K562 (cell line): ENCODE results near the gene FCGR2B. TPM values are rescaled to one million over a fixed set of nuclear protein-coding genes. Genes with fewer than 3 reads are reported as not detected.
A peak's percentile ranks its signal among the peaks of the same experiment; 100 is the strongest.

ENCODE experiments used
- ATAC-seq: fragments of 200-7000 bp; cut with Tn5 transposase; 3 replicates; pipeline ENCODE4 v1.9.1; 2020; ENCODE audit warnings: moderate library complexity
- BruUV-seq: library from RNA; stranded (reverse); fragments of 400-500 nt; replicated peaks from 2 replicates; lab custom pipeline; 2021; lab: Mats Ljungman, UMichigan
- CTCF ChIA-PET: fragments of 300-600 bp; formaldehyde crosslinking; extraction: SDS; loops from one replicate; lab custom pipeline; 2021; ENCODE audit warnings: low intra/inter-chr PET ratio; lab: Yijun Ruan, JAX
- POLR2A ChIA-PET: fragments of 300-600, 350-650 bp; sonication (Branson Sonifier 250); formaldehyde crosslinking; extraction: SDS; loops from one replicate; lab custom pipeline; 2021; ENCODE audit warnings: antibody characterized with exemption, inconsistent platforms; lab: Yijun Ruan, JAX
- DNase-seq, 4 experiments: peaks; one replicate each; pipeline versions ENCODE4 v3.0.0 to v3.0.0-alpha.2; 2011 to 2018; ENCODE audit warnings: low spot score in 3 of 4, mixed read lengths in 3 of 4; ENCODE audit errors: extremely low read depth in 1 of 4
- FAIRE-seq: peaks from 2 replicates; lab custom pipeline; 2011; peaks lifted over from hg19 to GRCh38; lab: Jason Lieb, UNC
- H2AFZ ChIP-seq: 2 replicates; pipeline ENCODE4 v1.6.0; 2011; ENCODE audit warnings: low read depth, low read length, control low read depth, inconsistent platforms
- H3K27ac ChIP-seq: fragments of 200-600 bp; 3 replicates; pipeline ENCODE4 v1.8.0; 2011; ENCODE audit warnings: low read depth, mild to moderate bottlenecking, control low read depth, inconsistent platforms, low read length, moderate library complexity, mixed read lengths; ENCODE audit errors: extremely low read depth
- H3K27me3 ChIP-seq, 2 experiments: fragments of 300-600 bp in 1 of 2; 2 replicates in 1 of 2; 3 replicates in 1 of 2; pipeline versions ENCODE4 v1.6.0 to v1.8.0; 2011; ENCODE audit warnings: inconsistent platforms in 2 of 2, low read length in 2 of 2, mild to moderate bottlenecking in 1 of 2, mixed read lengths in 1 of 2, moderate library complexity in 1 of 2; ENCODE audit not compliant: control insufficient read depth in 2 of 2, insufficient read depth in 2 of 2
- H3K36me3 ChIP-seq: fragments of 300-600 bp; 3 replicates; pipeline ENCODE4 v1.8.0; 2011; ENCODE audit warnings: mild to moderate bottlenecking, low read length, inconsistent platforms; ENCODE audit not compliant: control insufficient read depth, insufficient read depth
- H3K4me1 ChIP-seq, 2 experiments: fragments of 200-600 bp in 1 of 2; replicated peaks in 1 of 2; 2 replicates in 1 of 2; 3 replicates in 1 of 2; pipeline versions ENCODE4 v1.5.1 to v1.8.0; 2011; ENCODE audit warnings: inconsistent platforms in 2 of 2, low read length in 2 of 2, mild to moderate bottlenecking in 1 of 2, mixed read lengths in 1 of 2, moderate library complexity in 1 of 2; ENCODE audit not compliant: control insufficient read depth in 2 of 2, insufficient read depth in 2 of 2
- H3K4me2 ChIP-seq: 2 replicates; pipeline ENCODE4 v1.6.1; 2011; ENCODE audit warnings: low read length, control low read depth, inconsistent platforms, mixed read lengths; ENCODE audit not compliant: insufficient read depth
- H3K4me3 ChIP-seq: fragments of 200-600 bp; sonication (generic), shearing (Covaris generic); 2 replicates; pipeline ENCODE4 v1.5.1; 2016; ENCODE audit warnings: control low read depth, inconsistent platforms
- H3K79me2 ChIP-seq: fragments of 200-600 bp; 3 replicates; pipeline ENCODE4 v1.8.0; 2011; ENCODE audit warnings: low read length, inconsistent platforms; ENCODE audit not compliant: control insufficient read depth, insufficient read depth
- H3K9ac ChIP-seq, 2 experiments: 2 replicates each; pipeline versions ENCODE4 v1.6.0 to v1.6.1; 2011; ENCODE audit warnings: low read depth in 2 of 2, low read length in 2 of 2, control low read depth in 1 of 2, inconsistent platforms in 1 of 2, mild to moderate bottlenecking in 1 of 2, mixed read lengths in 1 of 2; ENCODE audit not compliant: insufficient read depth in 1 of 2
- H3K9me1 ChIP-seq: one replicate; pipeline ENCODE4 v1.6.0; 2011; ENCODE audit warnings: inconsistent platforms, mild to moderate bottlenecking, low read length, moderate library complexity; ENCODE audit not compliant: control insufficient read depth, insufficient read depth
- H3K9me3 ChIP-seq: replicated peaks from 2 replicates; pipeline ENCODE4 v1.5.1; 2011; ENCODE audit warnings: low read depth, low read length, inconsistent platforms; ENCODE audit not compliant: control insufficient read depth, insufficient read depth
- H4K20me1 ChIP-seq: replicated peaks from 2 replicates; pipeline ENCODE4 v1.6.1; 2011; ENCODE audit warnings: low read length, inconsistent platforms, mixed read lengths; ENCODE audit not compliant: control insufficient read depth, insufficient read depth
- ESRRB ChIP-seq: fragments of 250-450 bp; sonication (Bioruptor Pico); IDR thresholded peaks from 2 replicates; pipeline ENCODE4 v1.5.0; 2020; ENCODE audit warnings: mild to moderate bottlenecking, moderate library complexity, borderline replicate concordance
- MTA3 ChIP-seq: fragments of 450-650 bp; formaldehyde crosslinking; IDR thresholded peaks from 2 replicates; pipeline ENCODE4 v1.6.1; 2017; ENCODE audit warnings: mild to moderate bottlenecking, borderline replicate concordance
- RBFOX2 ChIP-seq: fragments of 200-400 bp; formaldehyde crosslinking; IDR thresholded peaks from 2 replicates; pipeline ENCODE4 v1.6.1; 2017; ENCODE audit warnings: low read depth, mild to moderate bottlenecking, low read length, moderate library complexity
- WGBS: fragments of 100-300 bp; shearing (Covaris generic); methylation state at CpG from one replicate; pipeline ENCODE4 v1.1.6; 2016; ENCODE audit warnings: low coverage, mixed read lengths; ENCODE audit not compliant: insufficient coverage; ENCODE audit errors: missing lambda C conversion rate; 5-methylcytosine and 5-hydroxymethylcytosine counted together
- in situ Hi-C: fragments of 300-500 bp; cut with MboI; formaldehyde crosslinking; loops from 4 replicates; pipeline ENCODE4 v1.15.0; 2018; ENCODE audit warnings: inconsistent platforms, mixed read lengths
- intact Hi-C: fragments of 100-400 bp; cut with micrococcal nuclease; formaldehyde crosslinking; loops from 2 replicates; pipeline ENCODE4 v1.14.2; 2022
- polyA plus RNA-seq, 8 experiments: library from polyadenylated mRNA; depleted of rRNA in 4 of 8; stranded (reverse) in 5 of 8; unstranded in 3 of 8; fragments of >200 nt; fragmentation: Nextera tagmentation in 2 of 8; fragmentation: Illumina TruSeq in 1 of 8; extraction: Ambion mirVana in 2 of 8; extraction: Trizol in 1 of 8; gene quantifications; 2 replicates each; pipeline versions ENCODE4 v1.2.1 to v1.2.3, GENCODE V29; 2011 to 2014; ENCODE audit warnings: inconsistent platforms in 1 of 8, missing spikeins in 1 of 8
- total RNA-seq, 7 experiments: library from RNA; depleted of rRNA in 6 of 7; stranded (reverse); fragments of >200 nt in 6 of 7; fragmentation: Illumina TruSeq in 2 of 7; extraction: Trizol in 2 of 7; gene quantifications; 2 replicates each; pipeline versions ENCODE4 v1.2.1 to v1.2.3, GENCODE V29; 2011 to 2021; ENCODE audit warnings: low replicate concordance in 1 of 7
- TF ChIP-seq, protein P1 (sequence below): fragments of 250-450 bp; sonication (Bioruptor Pico); IDR thresholded peaks from 2 replicates; pipeline ENCODE4 v1.4.0; 2020
- TF ChIP-seq, protein P2 (sequence below), 2 experiments: fragments of 450-650 bp in 1 of 2; sonication (generic) in 1 of 2; formaldehyde crosslinking in 1 of 2; IDR thresholded peaks in 1 of 2; conservative IDR thresholded peaks in 1 of 2; 2 replicates each; pipeline versions ENCODE4 v1.6.1 to v1.8.1; 2016 to 2023; ENCODE audit warnings: mild to moderate bottlenecking in 2 of 2, moderate library complexity in 2 of 2, inconsistent platforms in 1 of 2, missing genetic modification reagents in 1 of 2

The FCGR2B gene
- total and polyA plus RNA-seq, 9 of the 15 experiments (the other 6 are each of a cell fraction or from before 2014, with no cell fraction given): 1.7 to 8.9 (median 3.9) TPM

DNA sequence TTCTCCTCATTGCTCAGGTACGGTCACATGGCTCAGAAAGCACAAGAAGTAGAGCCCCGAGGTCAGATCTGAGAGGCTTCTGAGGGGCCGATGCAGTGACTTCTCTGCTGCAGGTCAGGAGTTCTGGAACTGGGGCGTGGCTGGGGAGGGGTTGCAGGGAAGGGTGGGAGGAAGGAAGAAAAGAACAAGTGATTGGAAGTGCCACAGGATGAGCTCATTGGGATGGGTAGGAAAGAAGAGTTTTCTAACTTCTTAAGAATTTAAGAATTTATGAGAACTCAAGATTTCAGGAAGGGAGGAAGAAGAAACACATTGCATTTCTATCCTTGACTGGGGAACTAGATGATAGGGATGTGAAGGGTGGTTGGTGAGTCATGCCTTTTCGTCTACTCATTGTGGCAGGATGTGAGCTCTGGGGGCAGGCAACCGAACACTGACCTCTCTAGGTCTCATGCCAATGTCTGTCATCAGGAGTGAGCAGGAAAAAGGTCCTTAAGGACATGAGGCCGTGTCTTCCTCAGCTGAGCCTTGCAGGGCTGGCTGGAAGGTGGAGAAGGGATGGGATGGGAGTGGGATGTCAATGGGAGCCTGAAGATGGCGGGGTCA is 58.9 kb downstream of the FCGR2B start:
- H3K36me3 ChIP-seq: no peaks in the 10 kb centered on the region
- peak; percentile 95 for FAIRE-seq
- H3K4me1 ChIP-seq: peaks cover 38 to 45% of the 10 kb centered on the region in 2 experiments
- H4K20me1 ChIP-seq: no peaks in the 10 kb centered on the region
- H3K27me3 ChIP-seq: no peaks in the 10 kb centered on the region
- peak overlapping the region; percentile 75 for H2AFZ ChIP-seq
- no TSS peak for BruUV-seq
- in situ Hi-C loops: no loop called here
- H3K4me2 ChIP-seq: peak overlapping the region; percentile 28
- H3K9ac ChIP-seq: peak overlapping the region; percentile 18 to 30; a peak in 3 of 4 replicates
- peak; percentile 68 for ATAC-seq
- 4% methylated on average over 8 of the region's 8 CpGs for WGBS
- intact Hi-C loops: loop anchor here (2.0 kb wide), 1 partner anchor 15 kb away; the partner anchor contains the start of gene FCRLA
- ChIA-PET POLR2A (interaction anchor here (0.7 to 1.7 kb wide), 4 partner anchors 10 to 216 kb away, joined by 3 to 4 read pairs (median 4); partner anchors contain the start of genes FCGR2A and FCRLA), CTCF (interaction anchor here (1.2 kb wide), 1 partner anchor 12 kb away, joined by 3 read pairs; no protein-coding TSS in a partner anchor)
- no peak overlapping the region for H3K4me3 ChIP-seq
- peak; percentile 67 to 88 (median 74) for DNase-seq
- peak overlapping the region; percentile 70 for H3K27ac ChIP-seq
- H3K79me2 ChIP-seq: peaks cover 14% of the 10 kb centered on the region
- H3K9me1 ChIP-seq: no peaks in the 10 kb centered on the region
- no peaks in the 10 kb centered on the region for H3K9me3 ChIP-seq
- TF ChIP-seq, protein P1, sequence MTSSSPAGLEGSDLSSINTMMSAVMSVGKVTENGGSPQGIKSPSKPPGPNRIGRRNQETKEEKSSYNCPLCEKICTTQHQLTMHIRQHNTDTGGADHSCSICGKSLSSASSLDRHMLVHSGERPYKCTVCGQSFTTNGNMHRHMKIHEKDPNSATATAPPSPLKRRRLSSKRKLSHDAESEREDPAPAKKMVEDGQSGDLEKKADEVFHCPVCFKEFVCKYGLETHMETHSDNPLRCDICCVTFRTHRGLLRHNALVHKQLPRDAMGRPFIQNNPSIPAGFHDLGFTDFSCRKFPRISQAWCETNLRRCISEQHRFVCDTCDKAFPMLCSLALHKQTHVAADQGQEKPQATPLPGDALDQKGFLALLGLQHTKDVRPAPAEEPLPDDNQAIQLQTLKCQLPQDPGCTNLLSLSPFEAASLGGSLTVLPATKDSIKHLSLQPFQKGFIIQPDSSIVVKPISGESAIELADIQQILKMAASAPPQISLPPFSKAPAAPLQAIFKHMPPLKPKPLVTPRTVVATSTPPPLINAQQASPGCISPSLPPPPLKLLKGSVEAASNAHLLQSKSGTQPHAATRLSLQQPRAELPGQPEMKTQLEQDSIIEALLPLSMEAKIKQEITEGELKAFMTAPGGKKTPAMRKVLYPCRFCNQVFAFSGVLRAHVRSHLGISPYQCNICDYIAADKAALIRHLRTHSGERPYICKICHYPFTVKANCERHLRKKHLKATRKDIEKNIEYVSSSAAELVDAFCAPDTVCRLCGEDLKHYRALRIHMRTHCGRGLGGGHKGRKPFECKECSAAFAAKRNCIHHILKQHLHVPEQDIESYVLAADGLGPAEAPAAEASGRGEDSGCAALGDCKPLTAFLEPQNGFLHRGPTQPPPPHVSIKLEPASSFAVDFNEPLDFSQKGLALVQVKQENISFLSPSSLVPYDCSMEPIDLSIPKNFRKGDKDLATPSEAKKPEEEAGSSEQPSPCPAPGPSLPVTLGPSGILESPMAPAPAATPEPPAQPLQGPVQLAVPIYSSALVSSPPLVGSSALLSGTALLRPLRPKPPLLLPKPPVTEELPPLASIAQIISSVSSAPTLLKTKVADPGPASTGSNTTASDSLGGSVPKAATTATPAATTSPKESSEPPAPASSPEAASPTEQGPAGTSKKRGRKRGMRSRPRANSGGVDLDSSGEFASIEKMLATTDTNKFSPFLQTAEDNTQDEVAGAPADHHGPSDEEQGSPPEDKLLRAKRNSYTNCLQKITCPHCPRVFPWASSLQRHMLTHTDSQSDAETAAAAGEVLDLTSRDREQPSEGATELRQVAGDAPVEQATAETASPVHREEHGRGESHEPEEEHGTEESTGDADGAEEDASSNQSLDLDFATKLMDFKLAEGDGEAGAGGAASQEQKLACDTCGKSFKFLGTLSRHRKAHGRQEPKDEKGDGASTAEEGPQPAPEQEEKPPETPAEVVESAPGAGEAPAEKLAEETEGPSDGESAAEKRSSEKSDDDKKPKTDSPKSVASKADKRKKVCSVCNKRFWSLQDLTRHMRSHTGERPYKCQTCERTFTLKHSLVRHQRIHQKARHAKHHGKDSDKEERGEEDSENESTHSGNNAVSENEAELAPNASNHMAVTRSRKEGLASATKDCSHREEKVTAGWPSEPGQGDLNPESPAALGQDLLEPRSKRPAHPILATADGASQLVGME (CRISPR knock-in tag): peak; percentile 77; the same call in 1 of the 2 replicates
- TF ChIP-seq RBFOX2: peak; percentile 41; the same call in 1 of the 2 replicates
- TF ChIP-seq, protein P2, sequence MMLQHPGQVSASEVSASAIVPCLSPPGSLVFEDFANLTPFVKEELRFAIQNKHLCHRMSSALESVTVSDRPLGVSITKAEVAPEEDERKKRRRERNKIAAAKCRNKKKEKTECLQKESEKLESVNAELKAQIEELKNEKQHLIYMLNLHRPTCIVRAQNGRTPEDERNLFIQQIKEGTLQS (IDR thresholded peaks at IDR 0.05): peak; percentile 97
- TF ChIP-seq, protein P2 (CRISPR knock-in tag; conservative IDR thresholded peaks at IDR 0.05): peak; percentile 79
- no peak for TF ChIP-seq ESRRB (CRISPR knock-in tag)
- TF ChIP-seq MTA3: peak; percentile 77
